NB4 (cell line): ENCODE results near the gene DNAJB13.

Experiments
- POLR2A ChIP-seq: IDR thresholded peaks from 2 replicates; pipeline ENCODE4 v1.6.1; 2011; ENCODE audit warnings: mild to moderate bottlenecking; ENCODE audit not compliant: insufficient read length; ENCODE audit errors: extremely low read depth
- TF ChIP-seq, protein P1 (sequence below): IDR thresholded peaks from one replicate; pipeline ENCODE4 v1.5.1; 2012; ENCODE audit warnings: low read depth, low read length
- TF ChIP-seq, protein P2 (sequence below): IDR thresholded peaks from 2 replicates; pipeline ENCODE4 v1.6.1; 2011; ENCODE audit warnings: low read depth, low read length

DNA sequence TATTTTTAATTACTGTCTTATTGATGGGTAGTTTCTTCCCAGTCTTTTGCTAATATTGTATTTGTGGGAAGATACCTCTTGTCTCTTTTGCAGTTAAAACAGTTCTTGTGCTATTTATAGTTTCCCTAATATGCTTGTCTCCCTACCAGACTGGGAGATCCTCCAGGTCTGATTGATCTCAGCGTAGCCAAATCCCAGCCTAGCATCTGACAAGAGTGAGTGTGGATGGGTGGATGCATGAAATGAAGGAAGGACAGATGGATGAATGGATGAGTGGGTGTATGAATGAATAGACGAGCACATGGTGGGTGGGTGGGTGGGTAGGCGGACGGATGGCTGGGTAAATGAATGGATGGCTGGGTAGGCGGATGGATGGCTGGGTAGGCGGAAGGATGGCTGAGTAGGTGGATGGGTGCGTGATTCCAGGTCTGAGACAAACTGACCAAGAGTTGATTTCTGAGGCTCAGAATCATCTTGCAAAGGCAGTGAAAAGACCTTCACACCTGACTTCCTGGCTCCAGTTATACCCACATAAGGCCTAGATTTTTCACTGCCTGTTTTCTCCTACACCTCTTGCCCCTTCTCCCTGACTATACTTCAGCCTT lies 11.4 kb downstream of the DNAJB13 start:
- TF ChIP-seq, protein P1, sequence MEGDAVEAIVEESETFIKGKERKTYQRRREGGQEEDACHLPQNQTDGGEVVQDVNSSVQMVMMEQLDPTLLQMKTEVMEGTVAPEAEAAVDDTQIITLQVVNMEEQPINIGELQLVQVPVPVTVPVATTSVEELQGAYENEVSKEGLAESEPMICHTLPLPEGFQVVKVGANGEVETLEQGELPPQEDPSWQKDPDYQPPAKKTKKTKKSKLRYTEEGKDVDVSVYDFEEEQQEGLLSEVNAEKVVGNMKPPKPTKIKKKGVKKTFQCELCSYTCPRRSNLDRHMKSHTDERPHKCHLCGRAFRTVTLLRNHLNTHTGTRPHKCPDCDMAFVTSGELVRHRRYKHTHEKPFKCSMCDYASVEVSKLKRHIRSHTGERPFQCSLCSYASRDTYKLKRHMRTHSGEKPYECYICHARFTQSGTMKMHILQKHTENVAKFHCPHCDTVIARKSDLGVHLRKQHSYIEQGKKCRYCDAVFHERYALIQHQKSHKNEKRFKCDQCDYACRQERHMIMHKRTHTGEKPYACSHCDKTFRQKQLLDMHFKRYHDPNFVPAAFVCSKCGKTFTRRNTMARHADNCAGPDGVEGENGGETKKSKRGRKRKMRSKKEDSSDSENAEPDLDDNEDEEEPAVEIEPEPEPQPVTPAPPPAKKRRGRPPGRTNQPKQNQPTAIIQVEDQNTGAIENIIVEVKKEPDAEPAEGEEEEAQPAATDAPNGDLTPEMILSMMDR, result no peak
- TF ChIP-seq POLR2A, result no peak
- TF ChIP-seq, protein P2, sequence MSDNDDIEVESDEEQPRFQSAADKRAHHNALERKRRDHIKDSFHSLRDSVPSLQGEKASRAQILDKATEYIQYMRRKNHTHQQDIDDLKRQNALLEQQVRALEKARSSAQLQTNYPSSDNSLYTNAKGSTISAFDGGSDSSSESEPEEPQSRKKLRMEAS, result no peak
